ENCODE measurements around the gene UBXN6.

GRCh38 chr19:4429771-4430171 is 27.8 kb downstream of the UBXN6 start:
- TF ChIP-seq CTCF (IDR thresholded peaks at IDR 0.05 in 2 of 3, conservative IDR thresholded peaks at IDR 0.05 in 1 of 3; ENCODE audit: borderline replicate concordance in 1 of 3, insufficient read depth in 1 of 3, low read depth in 2 of 3, low read length in 2 of 3): no peak
- no peak for TF ChIP-seq YY1 (IDR thresholded peaks at IDR 0.05; ENCODE audit: extremely low read depth, insufficient replicate concordance, low read depth, low read length)
- TF ChIP-seq SRF (IDR thresholded peaks at IDR 0.05; ENCODE audit: low read depth): no peak
- TF ChIP-seq CEBPB (IDR thresholded peaks at IDR 0.05; ENCODE audit: low read depth): no peak
- no peak for TF ChIP-seq POLR2A (IDR thresholded peaks at IDR 0.05; ENCODE audit: borderline replicate concordance, extremely low read depth, insufficient read depth, insufficient read length)
- no peak for TF ChIP-seq POLR2AphosphoS5 (IDR thresholded peaks at IDR 0.05; ENCODE audit: low read depth, low read length)
- no peak for TF ChIP-seq ZFX (IDR thresholded peaks at IDR 0.05)
- TF ChIP-seq JUND (IDR thresholded peaks at IDR 0.05): no peak
- TF ChIP-seq TCF7L2 (IDR thresholded peaks at IDR 0.05; ENCODE audit: borderline replicate concordance, extremely low read depth, insufficient read depth, insufficient read length): no peak
- no peak for TF ChIP-seq REST (IDR thresholded peaks at IDR 0.05; ENCODE audit: low read depth)
